Colonic mucosa (tissue), 4 donors: ENCODE data around the gene SPEM2. TPM values are rescaled to one million over a fixed set of nuclear protein-coding genes. Genes with fewer than 3 reads are reported as not detected.
A peak's percentile ranks its signal among the peaks of the same experiment; 100 is the strongest.
"Not testable (repeated sequence)": the region's sequence is repeated elsewhere in the genome, so short reads cannot be mapped to it uniquely, and the experiment has no call there.

Source experiments
- DNase-seq: peaks from one replicate; pipeline ENCODE4 v3.0.0-alpha.2; 2020
- H3K27ac ChIP-seq: fragments of 200-600 bp; one replicate; pipeline ENCODE4 v1.8.0; 2021
- H3K27me3 ChIP-seq: fragments of 200-600 bp; one replicate; pipeline ENCODE4 v1.8.0; 2021
- H3K36me3 ChIP-seq: fragments of 200-600 bp; one replicate; pipeline ENCODE4 v1.8.0; 2021
- H3K4me1 ChIP-seq: fragments of 200-600 bp; one replicate; pipeline ENCODE4 v1.8.0; 2021; ENCODE audit warnings: mild to moderate bottlenecking
- H3K4me3 ChIP-seq: fragments of 200-600 bp; one replicate; pipeline ENCODE4 v1.8.0; 2021
- H3K9ac ChIP-seq, 2 donors: one replicate each; pipeline ENCODE4 v1.7.0; 2013; ENCODE audit warnings: control low read depth in 2 of 2, low read depth in 2 of 2, low read length in 2 of 2
- H3K9me3 ChIP-seq: fragments of 200-600 bp; one replicate; pipeline ENCODE4 v1.8.0; 2021
- CTCF ChIP-seq: fragments of 200-600 bp; IDR thresholded peaks from one replicate; pipeline ENCODE4 v1.8.0; 2022; ENCODE audit warnings: antibody characterized with exemption, mild to moderate bottlenecking
- intact Hi-C: fragments of 100-400 bp; cut with DNase I; formaldehyde crosslinking; loops from one replicate; pipeline ENCODE4 v1.14.1; 2022
- total RNA-seq, 2 donors: library from RNA; stranded (reverse); fragmentation: NEBNext Ultra II Directional in 1 of 2; extraction: Animal tissue kit (Norgen Biotek cat#: 25700) in 1 of 2; gene quantifications; one replicate each; pipeline ENCODE4 v1.2.1, GENCODE V29; 2021
- donor health status: healthy.
- donor health status: DM: no; HTN: no; CAD: no.
- donor health status: DM: no; HTN: no; CAD: no.

Gene SPEM2
- total RNA-seq, 2 donors from 2014 or later: not detected

GRCh38 chr17:7471729-7472128 lies 46.3 kb downstream of the SPEM2 start:
- no peaks in the 10 kb centered on the region for H3K36me3 ChIP-seq

GRCh38 chr17:7474767-7475166 lies 49.4 kb downstream of the SPEM2 start:
- H3K9me3 ChIP-seq, H3K4me3 ChIP-seq, DNase-seq, H3K9ac ChIP-seq, H3K27ac ChIP-seq, intact Hi-C loops, H3K4me1 ChIP-seq, H3K36me3 ChIP-seq, H3K27me3 ChIP-seq: not testable (repeated sequence)

More at GRCh38 chr17:7471729-7472128, 46.3 kb downstream of the SPEM2 start:
- Histone ChIP-seq H3K9me3 (no peaks in the 10 kb centered on the region), H3K9ac (no peak overlapping the region), H3K4me3 (no peak overlapping the region), H3K27ac (no peak overlapping the region), H3K4me1 (no peaks in the 10 kb centered on the region), H3K27me3 (no peaks in the 10 kb centered on the region)
- TF ChIP-seq CTCF: no peak
- intact Hi-C loops: no loop called here
- no peak for DNase-seq

- H3K4me3 ChIP-seq: no peak overlapping the region
- peaks cover 4% of the 10 kb centered on the region for H3K4me1 ChIP-seq
- TF ChIP-seq CTCF: no peak
- intact Hi-C loops: no loop called here
- no peak overlapping the region for H3K27ac ChIP-seq
- H3K9ac ChIP-seq: peak overlapping the region in 1 of 2 donors; percentile 14
- no peaks in the 10 kb centered on the region for H3K9me3 ChIP-seq
- no peaks in the 10 kb centered on the region for H3K36me3 ChIP-seq
- no peaks in the 10 kb centered on the region for H3K27me3 ChIP-seq
- DNase-seq: peak; percentile 32
Measured at GRCh38 chr17:7475764-7476422, 50.5 kb downstream of the SPEM2 start.

GRCh38 chr17:7476494-7476893 lies 51.1 kb downstream of the SPEM2 start:
- Histone ChIP-seq H3K4me3 (no peak overlapping the region), H3K9me3 (no peaks in the 10 kb centered on the region), H3K9ac (peak overlapping the region in 1 of 2 donors; percentile 14), H3K4me1 (peaks cover 4% of the 10 kb centered on the region), H3K27me3 (no peaks in the 10 kb centered on the region), H3K27ac (no peak overlapping the region), H3K36me3 (no peaks in the 10 kb centered on the region)
- intact Hi-C loops: no loop called here
- no peak for TF ChIP-seq CTCF
- DNase-seq: no peak

- no peaks in the 10 kb centered on the region for H3K27me3 ChIP-seq
- H3K4me1 ChIP-seq: peaks cover 4% of the 10 kb centered on the region
- no peak overlapping the region for H3K27ac ChIP-seq
- H3K4me3 ChIP-seq: no peak overlapping the region
- DNase-seq: no peak
- no peak for TF ChIP-seq CTCF
- H3K9me3 ChIP-seq: no peaks in the 10 kb centered on the region
- intact Hi-C loops: no loop called here
- no peaks in the 10 kb centered on the region for H3K36me3 ChIP-seq
- peak overlapping the region; percentile 15 to 58 for H3K9ac ChIP-seq
Measured at GRCh38 chr17:7476951-7477350, 51.5 kb downstream of the SPEM2 start.

Other genes with a start within 250 kb of the SPEM2 start
- 1 to 10 TPM in 1 of 2 donors, under 1 TPM in 1; 0.47 to 1.1 TPM for gene ASGR1, start 246.2 kb upstream of the SPEM2 start, total RNA-seq
- 1 to 10 TPM; 4.8 to 5.6 TPM for gene DLG4, start 205.8 kb upstream of the SPEM2 start, total RNA-seq
- 100 to 1,000 TPM; 606 to 859 TPM for gene ACADVL, start 205.7 kb upstream of the SPEM2 start, total RNA-seq
- 10 to 100 TPM; 32.4 to 42.4 TPM for gene DVL2, start 191.1 kb upstream of the SPEM2 start, total RNA-seq
- gene PHF23, start 186.2 kb upstream of the SPEM2 start, total RNA-seq: 10 to 100 TPM; 29.8 to 38.6 TPM
- 100 to 1,000 TPM; 378 to 513 TPM for gene GABARAP, start 183.2 kb upstream of the SPEM2 start, total RNA-seq
- gene CTDNEP1, start 173.9 kb upstream of the SPEM2 start, total RNA-seq: 100 to 1,000 TPM; 124 to 145 TPM
- 10 to 100 TPM; 34.4 to 77.9 TPM for gene ELP5, start 173.4 kb upstream of the SPEM2 start, total RNA-seq
- 100 to 1,000 TPM; 798 to 919 TPM for gene CLDN7, start 163.1 kb upstream of the SPEM2 start, total RNA-seq
- 1 to 10 TPM; 1.9 to 5.7 TPM for gene SLC2A4, start 143.9 kb upstream of the SPEM2 start, total RNA-seq
- 10 to 100 TPM; 22.1 to 40.4 TPM for gene YBX2, start 131.0 kb upstream of the SPEM2 start, total RNA-seq
- 100 to 1,000 TPM; 367 to 917 TPM for gene EIF5A, start 118.0 kb upstream of the SPEM2 start, total RNA-seq
- gene GPS2, start 110.3 kb upstream of the SPEM2 start, total RNA-seq: 10 to 100 TPM; 53.8 to 85.7 TPM
- gene NEURL4, start 96.3 kb upstream of the SPEM2 start, total RNA-seq: 10 to 100 TPM; 30.2 to 55.8 TPM
- 10 to 100 TPM in 1 of 2 donors, 1 to 10 TPM in 1; 7.4 to 12.1 TPM for gene ACAP1, start 89.1 kb upstream of the SPEM2 start, total RNA-seq
- 10 to 100 TPM in 1 of 2 donors, 1 to 10 TPM in 1; 5.6 to 12.6 TPM for gene KCTD11, start 73.5 kb upstream of the SPEM2 start, total RNA-seq
- gene TMEM95, start 70.5 kb upstream of the SPEM2 start, total RNA-seq: not detected
- 10 to 100 TPM; 18.0 to 22.6 TPM for gene TNK1, start 44.5 kb upstream of the SPEM2 start, total RNA-seq
- 10 to 100 TPM; 11.0 to 12.0 TPM for gene PLSCR3, start 31.1 kb upstream of the SPEM2 start, total RNA-seq
- 100 to 1,000 TPM in 1 of 2 donors, 10 to 100 TPM in 1; 88.2 to 101 TPM for gene TMEM256, start 21.5 kb upstream of the SPEM2 start, total RNA-seq
- 1 to 10 TPM; 2.5 to 5.0 TPM for gene NLGN2, start 17.8 kb upstream of the SPEM2 start, total RNA-seq
- gene SPEM1, start 5.3 kb upstream of the SPEM2 start, total RNA-seq: not detected
- not detected for gene SPEM3, start 3.2 kb downstream of the SPEM2 start, total RNA-seq
- 10 to 100 TPM; 20.4 to 20.6 TPM for gene TMEM102, start 9.8 kb downstream of the SPEM2 start, total RNA-seq
- 1 to 10 TPM; 1.2 to 1.6 TPM for gene FGF11, start 13.9 kb downstream of the SPEM2 start, total RNA-seq
- gene CHRNB1, start 19.4 kb downstream of the SPEM2 start, total RNA-seq: 1 to 10 TPM; 4.3 to 6.1 TPM
- 10 to 100 TPM; 12.9 to 26.7 TPM for gene ZBTB4, start 54.0 kb downstream of the SPEM2 start, total RNA-seq
- not detected for gene SLC35G6, start 55.8 kb downstream of the SPEM2 start, total RNA-seq
- gene POLR2A, start 58.8 kb downstream of the SPEM2 start, total RNA-seq: 100 to 1,000 TPM in 1 of 2 donors, 10 to 100 TPM in 1; 73.5 to 137 TPM
- 10 to 100 TPM; 11.4 to 18.3 TPM for gene TNFSF12, start 123.4 kb downstream of the SPEM2 start, total RNA-seq
- 100 to 1,000 TPM in 1 of 2 donors, 10 to 100 TPM in 1; 67.5 to 125 TPM for gene TNFSF13, start 133.1 kb downstream of the SPEM2 start, total RNA-seq
- 10 to 100 TPM; 25.7 to 56.6 TPM for gene SENP3, start 136.3 kb downstream of the SPEM2 start, total RNA-seq
- gene CD68, start 154.0 kb downstream of the SPEM2 start, total RNA-seq: 10 to 100 TPM; 37.7 to 56.6 TPM
- gene MPDU1, start 158.2 kb downstream of the SPEM2 start, total RNA-seq: 100 to 1,000 TPM in 1 of 2 donors, 10 to 100 TPM in 1; 80.1 to 111 TPM
- 1 to 10 TPM in 1 of 2 donors, under 1 TPM in 1; 0.61 to 1.0 TPM for gene SOX15, start 164.5 kb downstream of the SPEM2 start, total RNA-seq
- 10 to 100 TPM; 24.9 to 27.4 TPM for gene FXR2, start 189.3 kb downstream of the SPEM2 start, total RNA-seq
- gene SAT2, start 202.2 kb downstream of the SPEM2 start, total RNA-seq: 10 to 100 TPM; 55.3 to 77.3 TPM
- under 1 TPM; 0.42 to 0.64 TPM for gene SHBG, start 204.5 kb downstream of the SPEM2 start, total RNA-seq
- 1 to 10 TPM in 1 of 2 donors, under 1 TPM in 1; 0.54 to 1.4 TPM for gene ATP1B2, start 225.3 kb downstream of the SPEM2 start, total RNA-seq